Adrenal gland (tissue), 5 donors: ENCODE measurements around the gene DRAM1.

Experiments used
- POLR2A ChIP-seq, 2 donors: fragments of 450-650 bp; IDR thresholded peaks; one replicate each; pipeline ENCODE4 v1.6.1; 2017; ENCODE audit warnings: antibody characterized with exemption in 2 of 2, mild to moderate bottlenecking in 2 of 2, moderate library complexity in 1 of 2
- TF ChIP-seq, protein P1 (sequence below), 6 experiments: fragments of 450-650 bp in 4 of 6; fragments of 200-600 bp in 2 of 6; sonication (generic) in 1 of 6; IDR thresholded peaks; 1 replicate in 5 of 6; 2 replicates in 1 of 6; pipeline versions ENCODE4 v1.5.1 to v1.8.0; 2016 to 2021; ENCODE audit warnings: antibody characterized with exemption in 6 of 6, mild to moderate bottlenecking in 2 of 6, moderate library complexity in 1 of 6
- donor health status: DM: no; HTN: no; CAD: no.

- TF ChIP-seq, protein P1, sequence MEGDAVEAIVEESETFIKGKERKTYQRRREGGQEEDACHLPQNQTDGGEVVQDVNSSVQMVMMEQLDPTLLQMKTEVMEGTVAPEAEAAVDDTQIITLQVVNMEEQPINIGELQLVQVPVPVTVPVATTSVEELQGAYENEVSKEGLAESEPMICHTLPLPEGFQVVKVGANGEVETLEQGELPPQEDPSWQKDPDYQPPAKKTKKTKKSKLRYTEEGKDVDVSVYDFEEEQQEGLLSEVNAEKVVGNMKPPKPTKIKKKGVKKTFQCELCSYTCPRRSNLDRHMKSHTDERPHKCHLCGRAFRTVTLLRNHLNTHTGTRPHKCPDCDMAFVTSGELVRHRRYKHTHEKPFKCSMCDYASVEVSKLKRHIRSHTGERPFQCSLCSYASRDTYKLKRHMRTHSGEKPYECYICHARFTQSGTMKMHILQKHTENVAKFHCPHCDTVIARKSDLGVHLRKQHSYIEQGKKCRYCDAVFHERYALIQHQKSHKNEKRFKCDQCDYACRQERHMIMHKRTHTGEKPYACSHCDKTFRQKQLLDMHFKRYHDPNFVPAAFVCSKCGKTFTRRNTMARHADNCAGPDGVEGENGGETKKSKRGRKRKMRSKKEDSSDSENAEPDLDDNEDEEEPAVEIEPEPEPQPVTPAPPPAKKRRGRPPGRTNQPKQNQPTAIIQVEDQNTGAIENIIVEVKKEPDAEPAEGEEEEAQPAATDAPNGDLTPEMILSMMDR (IDR thresholded peaks at IDR 0.05): no peak
- no peak for TF ChIP-seq POLR2A (IDR thresholded peaks at IDR 0.05)
Observed at GRCh38 chr12:101884174-101884573, 6.8 kb downstream of the DRAM1 start.
